ENCODE results near the gene ACADVL. TPM values are rescaled to one million over a fixed set of nuclear protein-coding genes. Genes with fewer than 3 reads are reported as not detected.

ACADVL gene
- total RNA-seq (2022; extraction: Qiagen RNA extraction), result 286 to 433 TPM (median 402 TPM) in 5 replicates

GRCh38 chr17:7219812-7220592, at the start of gene ACADVL, which contains the start of gene DLG4:
Gene ACADVL (plus strand): TSS chr17:7219938. CDS start chr17:7219985, 47 bp downstream.
Gene DLG4 (minus strand): TSS chr17:7219836.

GRCh38 chr17:7179317-7180254, 40.2 kb upstream of the ACADVL start, which contains the start of gene ASGR1:
Gene ASGR1 (minus strand): TSS chr17:7179370. CDS start chr17:7178563, 807 bp downstream.

GRCh38 chr17:7234083-7234951, 14.6 kb downstream of the ACADVL start, which contains the start of gene DVL2:
Gene DVL2 (minus strand): TSS chr17:7234517. CDS start chr17:7234262, 255 bp downstream.

GRCh38 chr17:7239091-7240027, 19.6 kb downstream of the ACADVL start, which contains the start of gene PHF23:
Gene PHF23 (minus strand): TSS chr17:7239457. CDS start chr17:7239279, 178 bp downstream.

GRCh38 chr17:7241783-7242716, 22.3 kb downstream of the ACADVL start, which contains the start of gene GABARAP:
Gene GABARAP (minus strand): TSS chr17:7242449. CDS start chr17:7242330, 119 bp downstream.

GRCh38 chr17:7251661-7252175, 32.0 kb downstream of the ACADVL start, which contains the start of gene CTDNEP1:
Gene CTDNEP1 (minus strand): TSS chr17:7251734. CDS start chr17:7251296, 438 bp downstream.

GRCh38 chr17:7252176-7253043, 32.7 kb downstream of the ACADVL start, which contains the start of gene ELP5:
Gene ELP5 (plus strand): TSS chr17:7252215. CDS start chr17:7252551, 336 bp downstream.

GRCh38 chr17:7262192-7262934, 42.6 kb downstream of the ACADVL start, which contains the start of gene CLDN7:
Gene CLDN7 (minus strand): TSS chr17:7262478. CDS start chr17:7262043, 435 bp downstream.

Other genes starting within 250 kb of the ACADVL start
- not detected in 5 replicates for gene ALOX12, start 223.9 kb upstream of the ACADVL start, total RNA-seq (2022; extraction: Qiagen RNA extraction)
- gene RNASEK, start 207.3 kb upstream of the ACADVL start, total RNA-seq (2022; extraction: Qiagen RNA extraction), result 417 to 502 TPM (median 450 TPM) in 5 replicates
- gene BCL6B, start 196.9 kb upstream of the ACADVL start, total RNA-seq (2022; extraction: Qiagen RNA extraction), result not detected in 5 replicates
- 7.0 to 9.5 TPM (median 8.4 TPM) in 5 replicates for gene SLC16A13, start 183.9 kb upstream of the ACADVL start, total RNA-seq (2022; extraction: Qiagen RNA extraction)
- gene SLC16A11, start 175.8 kb upstream of the ACADVL start, total RNA-seq (2022; extraction: Qiagen RNA extraction), result not detected in 5 replicates
- gene CLEC10A, start 139.7 kb upstream of the ACADVL start, total RNA-seq (2022; extraction: Qiagen RNA extraction), result not detected in 5 replicates
- gene ASGR2, start 105.1 kb upstream of the ACADVL start, total RNA-seq (2022; extraction: Qiagen RNA extraction), result 0.07 to 0.12 TPM in 2 of 5 replicates, not detected in the others
- 0.82 to 1.4 TPM (median 1.2 TPM) in 5 replicates for gene ASGR1, start 40.6 kb upstream of the ACADVL start, total RNA-seq (2022; extraction: Qiagen RNA extraction)
- gene DLG4, start 102 bp upstream of the ACADVL start, total RNA-seq (2022; extraction: Qiagen RNA extraction), result 5.4 to 7.5 TPM (median 5.8 TPM) in 5 replicates
- 37.1 to 47.6 TPM (median 44.8 TPM) in 5 replicates for gene DVL2, start 14.6 kb downstream of the ACADVL start, total RNA-seq (2022; extraction: Qiagen RNA extraction)
- 86.1 to 108 TPM (median 99.5 TPM) in 5 replicates for gene PHF23, start 19.5 kb downstream of the ACADVL start, total RNA-seq (2022; extraction: Qiagen RNA extraction)
- 643 to 763 TPM (median 704 TPM) in 5 replicates for gene GABARAP, start 22.5 kb downstream of the ACADVL start, total RNA-seq (2022; extraction: Qiagen RNA extraction)
- 208 to 254 TPM (median 236 TPM) in 5 replicates for gene CTDNEP1, start 31.8 kb downstream of the ACADVL start, total RNA-seq (2022; extraction: Qiagen RNA extraction)
- gene ELP5, start 32.3 kb downstream of the ACADVL start, total RNA-seq (2022; extraction: Qiagen RNA extraction), result 131 to 160 TPM (median 140 TPM) in 5 replicates
- gene CLDN7, start 42.5 kb downstream of the ACADVL start, total RNA-seq (2022; extraction: Qiagen RNA extraction), result 2.2 to 3.2 TPM (median 2.9 TPM) in 5 replicates
- 0.35 to 0.67 TPM (median 0.63 TPM) in 5 replicates for gene SLC2A4, start 61.8 kb downstream of the ACADVL start, total RNA-seq (2022; extraction: Qiagen RNA extraction)
- 0.37 to 0.68 TPM (median 0.53 TPM) in 5 replicates for gene YBX2, start 74.7 kb downstream of the ACADVL start, total RNA-seq (2022; extraction: Qiagen RNA extraction)
- gene EIF5A, start 87.7 kb downstream of the ACADVL start, total RNA-seq (2022; extraction: Qiagen RNA extraction), result 1,603 to 1,771 TPM (median 1,695 TPM) in 5 replicates
- gene GPS2, start 95.4 kb downstream of the ACADVL start, total RNA-seq (2022; extraction: Qiagen RNA extraction), result 81.4 to 100 TPM (median 97.9 TPM) in 5 replicates
- 23.0 to 36.7 TPM (median 28.7 TPM) in 5 replicates for gene NEURL4, start 109.4 kb downstream of the ACADVL start, total RNA-seq (2022; extraction: Qiagen RNA extraction)
- 2.4 to 5.7 TPM (median 4.0 TPM) in 5 replicates for gene ACAP1, start 116.6 kb downstream of the ACADVL start, total RNA-seq (2022; extraction: Qiagen RNA extraction)
- gene KCTD11, start 132.2 kb downstream of the ACADVL start, total RNA-seq (2022; extraction: Qiagen RNA extraction), result 11.3 to 13.7 TPM (median 12.5 TPM) in 5 replicates
- not detected in 5 replicates for gene TMEM95, start 135.2 kb downstream of the ACADVL start, total RNA-seq (2022; extraction: Qiagen RNA extraction)
- gene TNK1, start 161.2 kb downstream of the ACADVL start, total RNA-seq (2022; extraction: Qiagen RNA extraction), result 1.3 to 1.6 TPM (median 1.5 TPM) in 5 replicates
- 38.6 to 48.9 TPM (median 44.7 TPM) in 5 replicates for gene PLSCR3, start 174.6 kb downstream of the ACADVL start, total RNA-seq (2022; extraction: Qiagen RNA extraction)
- 180 to 224 TPM (median 215 TPM) in 5 replicates for gene TMEM256, start 184.2 kb downstream of the ACADVL start, total RNA-seq (2022; extraction: Qiagen RNA extraction)
- 13.3 to 17.6 TPM (median 17.1 TPM) in 5 replicates for gene NLGN2, start 187.9 kb downstream of the ACADVL start, total RNA-seq (2022; extraction: Qiagen RNA extraction)
- gene SPEM1, start 200.4 kb downstream of the ACADVL start, total RNA-seq (2022; extraction: Qiagen RNA extraction), result 0.06 to 0.13 TPM in 2 of 5 replicates, not detected in the others
- 0.03 to 0.07 TPM (median 0.06 TPM) in 3 of 5 replicates, not detected in the others for gene SPEM2, start 205.7 kb downstream of the ACADVL start, total RNA-seq (2022; extraction: Qiagen RNA extraction)
- gene SPEM3, start 208.9 kb downstream of the ACADVL start, total RNA-seq (2022; extraction: Qiagen RNA extraction), result 0.02 to 0.03 TPM (median 0.02 TPM) in 3 of 5 replicates, not detected in the others
- 10.8 to 13.9 TPM (median 13.3 TPM) in 5 replicates for gene TMEM102, start 215.5 kb downstream of the ACADVL start, total RNA-seq (2022; extraction: Qiagen RNA extraction)
- 0.76 to 1.2 TPM (median 0.85 TPM) in 5 replicates for gene FGF11, start 219.6 kb downstream of the ACADVL start, total RNA-seq (2022; extraction: Qiagen RNA extraction)
- gene CHRNB1, start 225.1 kb downstream of the ACADVL start, total RNA-seq (2022; extraction: Qiagen RNA extraction), result 8.0 to 11.6 TPM (median 10.2 TPM) in 5 replicates